GM18909 (cell line): ENCODE results near the gene SERPINB6.
"Not testable (repeated sequence)": the region's sequence is repeated elsewhere in the genome, so short reads cannot be mapped to it uniquely, and the experiment has no call there.

ENCODE experiments used
- ATAC-seq: cut with Tn5 transposase; IDR thresholded peaks from one replicate; pipeline ENCODE4 v1.9.1; 2021; ENCODE audit warnings: mild to moderate bottlenecking; ENCODE audit not compliant: unreplicated experiment, poor library complexity

SERPINB6 gene

DNA sequence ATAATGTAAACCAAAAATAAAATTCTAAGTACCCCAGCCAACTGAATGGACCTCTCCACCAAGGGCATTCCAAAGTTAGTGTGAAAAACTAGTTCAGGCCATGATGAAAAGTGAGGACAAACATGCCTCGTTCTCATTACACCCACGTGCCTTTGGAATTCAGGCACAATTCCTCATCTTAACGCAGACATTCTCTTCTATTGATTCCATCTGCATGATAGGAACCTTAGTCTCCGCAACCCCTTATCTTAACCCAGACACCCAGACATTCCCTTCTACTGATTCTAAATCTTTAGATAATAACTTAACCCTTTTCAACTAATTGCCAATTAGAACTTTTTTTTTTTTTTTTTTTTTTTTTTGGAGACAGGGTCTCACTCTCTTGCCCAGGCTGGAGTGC lies 7.6 kb upstream of the SERPINB6 start:
- no peak for ATAC-seq

GRCh38 chr6:2977799-2978590 lies 6.6 kb upstream of the SERPINB6 start:
- ATAC-seq: no peak

GRCh38 chr6:2977290-2977689 lies 5.9 kb upstream of the SERPINB6 start:
- no peak for ATAC-seq

DNA sequence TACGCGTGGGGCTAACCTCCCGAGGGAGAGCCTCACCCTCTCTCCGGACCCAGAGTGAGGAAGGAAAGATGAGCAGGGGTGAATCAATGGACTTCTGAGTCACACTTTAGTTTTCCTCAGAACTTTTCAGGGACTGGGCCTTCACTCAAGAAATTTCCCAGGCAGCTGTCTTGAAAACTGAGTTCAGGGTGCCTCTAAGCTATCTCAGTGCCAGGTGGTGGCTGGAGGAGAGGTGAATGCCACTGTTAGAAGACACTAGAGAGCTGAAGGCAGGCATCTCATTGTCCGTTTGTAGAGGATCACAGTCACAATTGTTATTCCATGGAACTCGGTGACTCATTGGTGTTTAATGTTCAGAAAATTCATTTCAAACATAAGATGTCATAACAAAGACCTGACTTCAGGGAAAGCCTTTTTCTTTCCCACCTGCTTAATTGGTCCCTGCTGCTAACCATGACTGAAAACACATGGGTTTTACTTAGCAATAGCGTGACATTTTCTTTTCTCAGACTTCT lies 5.3 kb upstream of the SERPINB6 start:
- ATAC-seq: no peak

DNA sequence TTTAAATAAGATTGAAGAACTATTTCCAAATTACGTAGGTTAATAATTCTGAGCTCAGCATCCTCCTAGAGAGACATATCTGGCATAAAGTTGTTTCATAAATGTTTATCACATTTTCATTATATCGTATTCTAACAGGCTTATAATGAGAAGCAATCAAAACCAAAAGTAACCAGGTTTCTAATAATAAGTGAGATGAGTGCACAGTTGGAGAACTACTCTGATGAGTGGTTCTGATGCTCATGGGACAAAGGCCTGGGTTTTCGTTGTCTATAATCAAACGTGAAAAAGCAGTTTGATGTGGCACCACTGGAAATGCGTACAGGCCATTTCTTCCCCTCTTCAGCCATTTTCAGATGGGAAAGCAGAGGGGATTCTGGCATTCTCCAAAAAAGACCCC lies 4.7 kb upstream of the SERPINB6 start:
- no peak for ATAC-seq

GRCh38 chr6:2973676-2974075 lies 2.3 kb upstream of the SERPINB6 start:
- no peak for ATAC-seq

GRCh38 chr6:2973180-2973579 lies 1.8 kb upstream of the SERPINB6 start:
- ATAC-seq: not testable (repeated sequence)

GRCh38 chr6:2972685-2973084 lies 1.3 kb upstream of the SERPINB6 start:
- not testable (repeated sequence) for ATAC-seq

- not testable (repeated sequence) for ATAC-seq
Observed at GRCh38 chr6:2972219-2972487, 786 bp upstream of the SERPINB6 start.

DNA sequence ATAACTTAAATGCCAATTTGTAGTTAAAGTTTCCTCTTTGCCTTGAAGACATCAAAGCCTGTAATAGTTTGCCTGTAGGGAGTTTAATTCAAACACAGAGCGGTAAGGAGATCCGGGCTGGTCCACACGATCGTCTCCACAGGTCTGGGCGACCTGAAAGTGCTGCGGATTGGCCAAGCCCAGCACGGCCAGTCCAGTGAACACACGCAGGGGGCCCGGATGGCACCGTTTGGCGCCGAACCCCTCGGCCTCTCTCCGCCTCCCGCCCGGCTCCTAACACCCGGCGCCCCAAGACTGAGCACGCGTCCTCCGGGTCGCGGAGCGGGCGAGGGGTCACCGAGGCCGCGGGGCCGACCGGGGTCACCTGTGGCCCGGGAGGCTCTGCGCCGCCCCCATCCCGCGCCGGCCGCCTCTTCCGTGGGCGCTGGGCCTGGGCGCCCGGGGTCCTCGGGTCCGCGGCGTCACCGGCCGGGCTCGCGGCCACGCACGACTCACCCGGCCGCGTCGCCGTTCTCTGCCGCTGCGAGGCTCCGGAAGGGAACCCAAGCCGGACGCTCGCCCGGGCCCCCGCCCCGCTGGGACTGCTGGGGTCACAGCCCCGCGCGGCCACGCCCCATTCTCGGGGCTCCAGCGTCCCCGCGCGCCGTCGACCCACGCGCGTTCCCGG lies 481 bp downstream of the SERPINB6 start:
- no peak for ATAC-seq

DNA sequence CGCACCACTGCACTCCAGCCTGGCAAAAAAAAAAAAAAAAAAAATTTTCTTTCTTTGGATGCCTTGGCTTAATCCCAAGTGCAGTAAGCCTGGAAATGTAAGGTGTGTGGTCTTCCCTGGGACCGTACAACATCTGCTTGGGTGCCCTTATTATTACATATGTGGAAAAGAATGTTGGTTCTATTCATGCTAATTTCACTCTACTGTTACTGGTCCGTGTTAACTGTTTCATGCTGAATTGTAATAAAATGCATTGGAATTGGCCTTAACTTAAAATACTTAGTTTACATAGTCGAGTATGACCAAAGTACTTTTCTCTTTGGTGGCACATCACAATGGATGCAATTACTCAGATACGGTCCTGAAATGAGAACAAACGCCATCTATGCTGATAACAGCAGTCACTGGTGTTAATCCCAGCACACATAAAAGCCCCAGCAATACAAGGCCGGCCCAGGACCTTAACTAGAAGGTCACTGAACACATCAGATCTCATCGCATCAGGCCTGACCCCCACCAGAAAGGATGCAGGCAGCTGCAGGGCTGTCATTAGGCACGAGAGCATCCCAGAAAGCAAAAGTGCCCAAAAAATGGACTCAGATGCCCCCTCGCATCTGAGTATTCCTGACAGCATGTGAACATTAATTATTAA lies 1.2 kb downstream of the SERPINB6 start:
- no peak for ATAC-seq

- no peak for ATAC-seq
Observed at GRCh38 chr6:2969549-2969948, 1.8 kb downstream of the SERPINB6 start.

- ATAC-seq: no peak
Observed at GRCh38 chr6:2968600-2969135, 2.7 kb downstream of the SERPINB6 start.

GRCh38 chr6:2967936-2968335 lies 3.4 kb downstream of the SERPINB6 start:
- no peak for ATAC-seq

DNA sequence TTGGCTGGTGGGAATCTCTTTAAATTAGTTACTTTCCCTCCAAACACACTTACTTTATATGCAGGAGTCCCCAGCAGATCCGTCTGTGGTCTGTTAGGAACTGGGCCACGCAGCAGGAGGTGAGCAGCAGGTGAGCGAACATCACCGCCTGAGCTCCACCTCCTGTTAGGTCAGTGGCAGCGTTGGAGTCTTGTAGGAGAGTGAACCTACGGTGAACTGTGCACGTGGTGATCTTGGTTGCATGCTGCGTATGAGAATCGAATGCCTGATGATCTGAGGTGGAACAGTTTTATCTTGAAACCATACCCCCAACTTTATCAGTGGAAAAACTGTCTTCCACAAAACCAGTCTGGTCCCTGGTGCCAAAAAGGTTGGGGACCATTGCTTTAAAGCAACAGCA lies 5.0 kb downstream of the SERPINB6 start:
- ATAC-seq: no peak

- no peak for ATAC-seq
Observed at GRCh38 chr6:2964793-2965505, 6.4 kb downstream of the SERPINB6 start.

- ATAC-seq: no peak
Observed at GRCh38 chr6:2963756-2964155, 7.6 kb downstream of the SERPINB6 start.

DNA sequence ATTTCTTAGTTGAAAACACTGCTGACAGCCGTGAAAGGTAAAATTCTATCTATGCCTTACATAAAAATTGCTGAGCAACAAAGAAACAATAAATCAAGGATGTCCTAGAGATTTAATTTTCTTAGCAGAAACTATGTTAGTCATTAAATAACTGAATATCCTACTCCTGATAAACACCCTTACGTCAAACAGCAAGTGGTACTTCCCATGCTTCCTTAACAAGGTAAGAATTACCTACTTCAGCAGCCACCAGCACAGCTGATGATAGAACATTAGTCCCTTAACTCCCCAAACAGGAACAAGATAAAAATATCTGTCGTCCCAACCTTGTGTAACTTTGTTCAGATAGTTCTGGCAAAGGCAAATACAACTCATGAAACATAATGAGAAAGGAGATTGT lies 8.7 kb downstream of the SERPINB6 start:
- no peak for ATAC-seq

DNA sequence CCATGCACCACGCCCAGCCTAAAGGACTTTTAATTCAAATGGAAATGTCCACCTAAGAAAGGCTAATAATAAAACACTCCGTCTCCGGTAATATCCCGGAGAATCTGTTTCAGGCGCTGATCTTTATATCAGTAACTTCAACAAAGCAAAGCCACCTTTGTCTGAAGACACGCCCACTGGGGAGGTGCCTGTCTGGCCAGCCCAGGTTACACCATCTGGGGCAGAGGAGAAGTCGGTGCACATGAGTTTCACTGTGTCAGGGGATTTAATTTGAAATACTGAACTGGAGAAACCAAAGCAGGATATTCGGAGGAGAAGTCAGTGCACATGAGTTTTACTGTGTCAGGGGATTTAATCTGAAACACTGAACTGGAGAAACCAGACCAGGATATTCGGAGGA lies 9.4 kb downstream of the SERPINB6 start:
- no peak for ATAC-seq

GRCh38 chr6:2961506-2961905 lies 9.9 kb downstream of the SERPINB6 start:
- no peak for ATAC-seq

DNA sequence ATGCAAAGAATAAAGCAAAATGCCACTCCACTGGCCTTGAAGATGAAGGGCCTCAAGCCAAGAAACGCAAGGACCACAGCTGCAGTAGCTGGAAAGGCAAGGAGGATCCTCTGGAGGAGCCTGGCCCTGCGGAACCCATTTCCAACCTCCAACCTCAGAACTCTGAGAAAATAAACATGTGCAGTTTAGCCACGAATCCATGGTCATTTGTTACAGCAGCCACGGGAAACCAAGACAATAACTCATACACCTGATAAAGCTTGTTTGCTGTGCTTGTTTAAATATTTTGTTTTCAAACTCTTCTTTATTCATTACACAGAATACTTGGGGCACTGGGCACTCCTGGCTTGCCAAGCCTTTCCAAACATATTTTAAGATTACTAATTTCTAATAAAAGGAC lies 10.4 kb downstream of the SERPINB6 start:
- ATAC-seq: no peak
